Effector memory CD4-positive, alpha-beta T cell (primary cell): Measurements from ENCODE around the gene STIM2.
A peak's percentile ranks its signal among the peaks of the same experiment; 100 is the strongest.
"Not testable (repeated sequence)": the region's sequence is repeated elsewhere in the genome, so short reads cannot be mapped to it uniquely, and the experiment has no call there.

Experiments
- DNase-seq, 3 donors: peaks; one replicate each; pipeline ENCODE4 v3.0.0-alpha.2; 2020
- H3K27ac ChIP-seq: 2 replicates; pipeline ENCODE4 v1.7.0; 2013; ENCODE audit warnings: mild to moderate bottlenecking, low read length, moderate library complexity; ENCODE audit not compliant: insufficient read depth, poor library complexity, severe bottlenecking
- H3K27me3 ChIP-seq: replicated peaks from 2 replicates; pipeline ENCODE4 v1.7.0; 2013; ENCODE audit warnings: mild to moderate bottlenecking, low read length; ENCODE audit not compliant: insufficient read depth, control insufficient read depth, poor library complexity, severe bottlenecking
- H3K36me3 ChIP-seq: 2 replicates; pipeline ENCODE4 v1.7.0; 2013; ENCODE audit warnings: mild to moderate bottlenecking, low read length, moderate library complexity; ENCODE audit not compliant: control insufficient read depth, insufficient read depth
- H3K4me1 ChIP-seq: 2 replicates; pipeline ENCODE4 v1.7.0; 2013; ENCODE audit warnings: low read length, mild to moderate bottlenecking; ENCODE audit not compliant: control insufficient read depth, insufficient read depth, poor library complexity, severe bottlenecking
- H3K4me3 ChIP-seq: 2 replicates; pipeline ENCODE4 v1.7.0; 2013; ENCODE audit warnings: low read length, low read depth, mild to moderate bottlenecking; ENCODE audit not compliant: insufficient read depth, poor library complexity, severe bottlenecking
- H3K9me3 ChIP-seq: 2 replicates; pipeline ENCODE4 v1.7.0; 2013; ENCODE audit warnings: mild to moderate bottlenecking, low read length, moderate library complexity; ENCODE audit not compliant: control insufficient read depth
- total RNA-seq, 3 donors: gene quantifications; one replicate each; lab custom pipeline; 2026; lab: John Stamatoyannopoulos, UW

STIM2 gene
- 85.6 to 103 (median 90.2) reads per million in 3 donors for total RNA-seq

- Histone ChIP-seq H3K4me3 (peak within 1 kb of the TSS; percentile 72), H3K27me3 (no peaks in the 10 kb centered on the region), H3K4me1 (peaks cover 43% of the 10 kb centered on the region), H3K9me3 (no peaks in the 10 kb centered on the region), H3K36me3 (no peaks in the 10 kb centered on the region), H3K27ac (peak within 1 kb of the TSS; percentile 88)
- DNase-seq = peak; percentile 95 to 98 (median 98)
Measured at GRCh38 chr4:26860157-26860921, at the start of gene STIM2. STIM2 (plus strand) TSS chr4:26860841.

GRCh38 chr4:26811571-26811970 is 49.1 kb upstream of the STIM2 start:
- not testable (repeated sequence) for DNase-seq, H3K27me3 ChIP-seq, H3K4me3 ChIP-seq, H3K9me3 ChIP-seq, H3K36me3 ChIP-seq, H3K27ac ChIP-seq
- H3K4me1 ChIP-seq = peaks cover 12% of the 10 kb centered on the region

GRCh38 chr4:26812049-26812714 is 48.5 kb upstream of the STIM2 start:
- H3K4me3 ChIP-seq = peak overlapping the region; percentile 30

GRCh38 chr4:26813698-26814097 is 46.9 kb upstream of the STIM2 start:
- Histone ChIP-seq H3K27ac (no peak overlapping the region), H3K36me3 (no peaks in the 10 kb centered on the region), H3K4me1 (peaks cover 12% of the 10 kb centered on the region), H3K9me3 (no peaks in the 10 kb centered on the region), H3K4me3 (no peak overlapping the region), H3K27me3 (no peaks in the 10 kb centered on the region)
- no peak for DNase-seq

More at GRCh38 chr4:26812049-26812714, 48.5 kb upstream of the STIM2 start:
- Histone ChIP-seq H3K9me3 (no peaks in the 10 kb centered on the region), H3K27ac (no peak overlapping the region), H3K27me3 (no peaks in the 10 kb centered on the region), H3K4me1 (peaks cover 12% of the 10 kb centered on the region), H3K36me3 (no peaks in the 10 kb centered on the region)
- DNase-seq = no peak

- Histone ChIP-seq H3K36me3 (no peaks in the 10 kb centered on the region), H3K27ac (no peak overlapping the region), H3K9me3 (no peaks in the 10 kb centered on the region), H3K27me3 (no peaks in the 10 kb centered on the region), H3K4me3 (no peak overlapping the region), H3K4me1 (peaks cover 12% of the 10 kb centered on the region)
- DNase-seq = no peak
Measured at GRCh38 chr4:26815199-26815598, 45.4 kb upstream of the STIM2 start.

- no peak for DNase-seq
- Histone ChIP-seq H3K4me3 (no peak overlapping the region), H3K36me3 (no peaks in the 10 kb centered on the region), H3K27ac (no peak overlapping the region), H3K4me1 (peaks cover 12% of the 10 kb centered on the region), H3K9me3 (no peaks in the 10 kb centered on the region), H3K27me3 (no peaks in the 10 kb centered on the region)
Measured at GRCh38 chr4:26815706-26816105, 44.9 kb upstream of the STIM2 start.

- no peak for DNase-seq
- no peak overlapping the region for H3K4me3 ChIP-seq
- H3K36me3 ChIP-seq = no peaks in the 10 kb centered on the region
- no peaks in the 10 kb centered on the region for H3K27me3 ChIP-seq
- no peaks in the 10 kb centered on the region for H3K9me3 ChIP-seq
- no peak overlapping the region for H3K27ac ChIP-seq
- H3K4me1 ChIP-seq = peaks cover 6% of the 10 kb centered on the region
Measured at GRCh38 chr4:26819026-26819425, 41.6 kb upstream of the STIM2 start.

- peaks cover 6% of the 10 kb centered on the region for H3K4me1 ChIP-seq
- no peak for DNase-seq
- no peaks in the 10 kb centered on the region for H3K36me3 ChIP-seq
- H3K27ac ChIP-seq = no peak overlapping the region
- no peaks in the 10 kb centered on the region for H3K9me3 ChIP-seq
- H3K4me3 ChIP-seq = no peak overlapping the region
- H3K27me3 ChIP-seq = no peaks in the 10 kb centered on the region
Measured at GRCh38 chr4:26819478-26820095, 41.1 kb upstream of the STIM2 start.

GRCh38 chr4:26820346-26820745 is 40.3 kb upstream of the STIM2 start:
- no peaks in the 10 kb centered on the region for H3K36me3 ChIP-seq
- H3K4me1 ChIP-seq = peaks cover 6% of the 10 kb centered on the region
- H3K27ac ChIP-seq = no peak overlapping the region
- no peaks in the 10 kb centered on the region for H3K9me3 ChIP-seq
- no peak for DNase-seq
- H3K27me3 ChIP-seq = no peaks in the 10 kb centered on the region
- no peak overlapping the region for H3K4me3 ChIP-seq

GRCh38 chr4:26821031-26821430 is 39.6 kb upstream of the STIM2 start:
- Histone ChIP-seq H3K4me1 (peaks cover 6% of the 10 kb centered on the region), H3K36me3 (no peaks in the 10 kb centered on the region), H3K4me3 (no peak overlapping the region), H3K27ac (no peak overlapping the region), H3K27me3 (no peaks in the 10 kb centered on the region), H3K9me3 (no peaks in the 10 kb centered on the region)
- DNase-seq = no peak
